Activated CD4-positive, alpha-beta T cell treated with anti-CD3 and anti-CD28 coated beads for 24 hours (primary cell): Measurements from ENCODE around the gene CYB561D1.
A peak's percentile ranks its signal among the peaks of the same experiment; 100 is the strongest.

Experiments
- DNase-seq, 2 donors: peaks; one replicate each; pipeline ENCODE4 v3.0.0-alpha.2; 2020; ENCODE audit warnings: low read depth in 2 of 2

CYB561D1 gene

DNA sequence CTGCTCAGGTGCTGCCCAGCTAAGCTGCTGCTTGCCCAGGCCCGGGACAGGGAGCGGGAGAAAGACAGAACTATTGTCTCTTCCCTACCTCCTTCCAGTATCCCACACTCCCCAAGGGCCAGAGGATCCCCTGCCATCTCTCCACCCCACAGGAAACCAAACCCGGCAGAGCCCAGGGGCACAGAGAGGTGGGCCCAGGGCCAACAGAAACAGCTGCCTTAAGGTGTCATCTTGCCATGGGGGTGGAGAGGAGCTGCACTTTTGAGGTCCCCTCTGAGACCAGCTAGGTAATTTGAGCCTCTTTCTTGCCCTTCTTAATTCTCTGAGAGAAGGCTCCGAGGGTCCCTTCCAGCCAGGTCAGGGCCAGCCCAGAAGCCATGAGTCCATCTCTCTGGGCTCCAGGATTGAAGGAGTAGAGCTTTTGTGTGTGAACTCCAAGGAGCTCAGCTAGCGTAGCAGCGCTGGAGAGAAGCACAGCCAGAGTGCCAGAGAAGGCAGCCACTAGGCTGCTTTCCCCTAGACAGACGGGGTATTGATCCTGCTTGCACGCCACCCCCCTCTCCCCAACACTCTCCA, 36.1 kb downstream of the CYB561D1 start:
- no peak for DNase-seq

DNA sequence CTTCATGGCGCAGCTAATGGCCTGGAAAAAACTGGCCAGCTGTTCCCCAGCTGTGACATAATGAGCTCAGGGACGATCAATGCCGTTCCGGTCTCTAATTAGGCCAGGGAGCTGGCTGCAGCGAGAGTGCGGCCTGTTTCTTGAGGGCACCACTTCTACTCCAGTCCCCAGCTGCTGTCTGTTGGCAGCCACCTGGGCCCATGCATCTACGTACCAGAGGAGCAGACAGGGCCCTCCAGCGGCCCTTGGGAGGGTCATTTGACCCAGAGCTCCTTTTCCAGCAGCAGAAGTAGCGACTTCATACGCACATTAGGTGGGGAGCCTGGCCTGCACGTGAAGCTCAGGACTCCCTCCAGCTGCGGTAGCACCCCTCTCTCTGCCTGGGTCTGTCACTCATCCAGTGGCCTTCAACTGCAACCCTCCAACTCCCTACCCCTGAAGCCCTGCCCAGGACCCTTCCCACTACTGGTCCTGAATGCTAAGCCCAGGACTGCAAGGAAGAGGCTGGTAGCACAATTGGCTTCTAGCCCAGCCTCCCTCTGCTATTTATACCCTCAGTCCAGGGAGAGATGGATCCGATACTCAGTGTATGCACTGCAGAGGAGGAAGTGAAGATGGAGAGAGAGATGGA, 36.7 kb downstream of the CYB561D1 start:
- no peak for DNase-seq

DNA sequence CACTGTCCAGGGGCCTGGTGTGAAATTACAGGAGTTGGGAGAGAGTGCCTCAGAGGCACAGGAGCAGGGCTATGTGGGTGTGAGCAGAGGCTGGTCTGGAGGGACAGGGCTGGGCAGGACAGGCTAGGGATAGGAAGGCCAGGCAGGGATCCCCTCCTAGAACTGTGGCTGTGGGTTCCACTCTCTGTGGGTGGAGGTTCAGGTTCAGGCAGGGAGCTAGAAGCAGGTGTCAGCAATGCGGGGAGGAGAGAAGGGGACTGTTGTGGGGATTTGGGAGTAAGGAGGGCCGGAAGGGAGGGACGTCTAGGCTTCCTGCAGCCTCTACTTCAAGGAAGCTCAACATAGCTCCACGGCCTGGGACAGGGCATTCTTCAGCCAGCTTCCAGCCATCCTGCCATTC, 37.5 kb downstream of the CYB561D1 start:
- no peak for DNase-seq

DNA sequence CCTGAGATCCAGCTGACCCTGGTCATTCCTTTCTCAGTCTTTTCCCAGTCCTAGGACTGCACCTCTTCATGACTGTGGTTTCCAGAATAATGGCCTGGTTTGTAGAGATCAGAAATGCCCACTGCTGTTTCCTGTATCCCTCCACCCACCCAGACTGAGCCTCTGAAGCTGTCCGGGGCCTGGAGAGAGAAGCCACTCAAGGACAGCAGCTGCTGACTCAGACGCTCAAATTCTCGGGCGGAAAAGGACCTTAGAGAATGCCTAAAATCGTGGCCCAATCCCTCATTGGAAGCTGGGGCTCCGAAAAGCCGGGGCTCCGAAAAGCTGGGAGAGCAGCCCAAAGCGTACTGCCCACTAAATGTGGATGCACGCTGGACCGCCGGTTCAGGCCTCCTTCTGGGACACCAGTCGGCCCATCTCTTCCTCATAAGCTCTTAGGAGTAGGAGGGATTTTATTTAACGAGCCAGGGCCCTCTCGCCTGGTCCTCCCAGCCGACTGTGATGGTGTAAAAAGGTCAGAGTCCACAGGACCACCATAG, 38.0 kb downstream of the CYB561D1 start:
- no peak for DNase-seq

DNA sequence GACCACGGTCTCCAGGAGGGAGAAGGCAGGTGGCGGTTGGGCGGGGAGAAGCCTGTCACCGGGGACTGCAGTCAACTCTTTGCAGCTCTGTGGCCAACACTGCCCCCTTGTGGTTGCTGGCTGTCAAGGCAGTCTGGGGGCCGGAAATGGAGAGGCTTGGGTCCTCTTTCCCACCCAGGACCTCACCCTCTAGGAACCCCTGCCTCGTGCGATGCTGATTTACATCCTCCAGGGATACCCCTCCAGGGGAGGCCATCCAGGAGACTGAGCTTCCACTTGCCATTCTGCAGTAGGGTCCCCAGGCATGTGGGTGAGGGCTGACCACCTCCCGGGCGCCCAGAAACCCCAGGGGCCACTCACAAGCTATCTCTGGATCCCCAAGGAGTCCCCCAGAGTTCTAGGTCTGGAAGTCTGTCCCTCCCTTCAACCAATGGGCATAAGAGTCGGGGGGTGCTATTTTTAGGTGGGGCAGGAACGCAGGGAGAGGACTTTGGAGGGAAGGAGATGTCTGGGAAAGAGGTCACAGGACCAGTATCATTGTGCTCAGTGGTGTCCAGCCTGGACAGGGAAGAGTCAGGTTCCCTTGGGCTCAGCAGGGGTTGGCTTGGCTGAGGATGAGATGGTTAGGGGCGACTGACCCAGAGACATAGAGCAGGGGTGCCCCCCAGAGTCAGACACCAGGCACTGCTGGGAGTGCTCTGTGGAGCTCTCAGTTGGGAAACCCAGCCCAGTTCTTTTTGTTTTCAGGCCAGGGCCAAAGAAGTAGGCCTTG, 38.7 kb downstream of the CYB561D1 start:
- peak; percentile 90 to 93 for DNase-seq

DNA sequence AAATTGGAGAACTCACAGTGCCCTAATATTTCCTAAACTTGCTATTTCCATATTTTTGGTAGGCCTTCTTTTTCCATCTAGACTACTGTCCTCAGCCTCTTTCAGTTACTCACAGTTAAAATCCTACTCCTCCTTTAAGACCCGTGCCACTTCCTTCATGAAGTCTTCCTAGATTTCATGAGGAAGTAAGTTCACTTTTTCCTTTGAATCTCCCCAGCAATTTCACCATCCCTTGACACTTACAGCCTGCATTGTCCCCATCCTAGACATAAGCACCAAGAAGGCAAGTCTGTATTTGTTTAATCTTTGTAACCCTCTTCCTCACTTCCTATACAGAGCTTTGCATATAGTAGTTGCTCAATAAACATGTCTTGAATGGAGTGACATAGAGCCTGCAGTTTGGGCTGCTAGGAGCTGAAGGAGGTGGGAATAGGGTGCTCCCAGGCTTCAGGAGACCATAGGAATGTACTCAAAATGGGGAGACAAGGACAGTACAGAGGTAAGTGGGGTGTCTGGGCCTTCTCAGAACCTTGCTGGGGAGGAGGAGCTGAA, 40.5 kb downstream of the CYB561D1 start:
- no peak for DNase-seq

DNA sequence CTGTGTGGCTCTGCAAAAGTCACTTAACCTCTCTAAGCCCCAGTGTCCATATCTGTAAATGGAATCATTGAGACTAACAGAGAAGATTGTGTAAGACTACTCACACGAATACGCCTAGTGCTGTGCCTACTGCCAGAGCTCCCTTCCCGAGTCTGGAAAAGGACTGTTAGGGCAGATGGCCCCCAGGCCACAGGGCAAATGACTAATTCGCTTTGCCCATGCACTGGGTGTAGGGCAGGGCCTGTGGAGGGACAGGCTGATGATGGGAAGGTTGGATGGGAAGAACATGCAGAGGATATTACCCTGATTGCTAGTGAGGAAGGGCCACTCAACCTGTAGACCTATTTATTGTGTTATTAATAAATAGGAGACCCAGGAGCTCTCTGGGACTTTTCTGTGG, 41.6 kb downstream of the CYB561D1 start:
- no peak for DNase-seq

DNA sequence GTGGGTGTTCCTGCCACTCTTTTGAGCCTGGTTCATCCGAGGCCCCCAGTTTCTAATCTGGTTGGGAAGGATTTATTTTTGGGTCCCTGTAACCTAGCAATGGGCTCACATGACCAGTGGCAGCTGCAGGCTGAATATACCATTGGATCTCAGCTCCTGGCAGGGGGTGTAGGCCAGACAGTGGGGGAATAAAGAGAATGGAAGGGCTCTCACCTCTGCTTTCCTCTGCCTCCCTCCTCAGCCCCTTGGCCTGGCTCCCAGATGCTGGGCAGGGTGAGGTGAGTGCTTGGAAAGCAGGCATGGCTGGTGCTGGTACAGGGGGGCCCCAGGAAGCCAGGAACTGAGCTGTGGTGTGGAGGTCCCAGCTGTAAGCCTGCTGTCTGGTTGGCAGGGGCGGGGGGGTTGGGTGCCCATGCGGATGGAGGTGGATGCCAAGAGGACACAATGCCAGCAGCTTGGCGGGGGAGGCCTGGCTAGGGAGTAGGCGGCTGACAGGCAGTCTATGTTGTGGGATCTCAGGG, 42.1 kb downstream of the CYB561D1 start:
- no peak for DNase-seq

DNA sequence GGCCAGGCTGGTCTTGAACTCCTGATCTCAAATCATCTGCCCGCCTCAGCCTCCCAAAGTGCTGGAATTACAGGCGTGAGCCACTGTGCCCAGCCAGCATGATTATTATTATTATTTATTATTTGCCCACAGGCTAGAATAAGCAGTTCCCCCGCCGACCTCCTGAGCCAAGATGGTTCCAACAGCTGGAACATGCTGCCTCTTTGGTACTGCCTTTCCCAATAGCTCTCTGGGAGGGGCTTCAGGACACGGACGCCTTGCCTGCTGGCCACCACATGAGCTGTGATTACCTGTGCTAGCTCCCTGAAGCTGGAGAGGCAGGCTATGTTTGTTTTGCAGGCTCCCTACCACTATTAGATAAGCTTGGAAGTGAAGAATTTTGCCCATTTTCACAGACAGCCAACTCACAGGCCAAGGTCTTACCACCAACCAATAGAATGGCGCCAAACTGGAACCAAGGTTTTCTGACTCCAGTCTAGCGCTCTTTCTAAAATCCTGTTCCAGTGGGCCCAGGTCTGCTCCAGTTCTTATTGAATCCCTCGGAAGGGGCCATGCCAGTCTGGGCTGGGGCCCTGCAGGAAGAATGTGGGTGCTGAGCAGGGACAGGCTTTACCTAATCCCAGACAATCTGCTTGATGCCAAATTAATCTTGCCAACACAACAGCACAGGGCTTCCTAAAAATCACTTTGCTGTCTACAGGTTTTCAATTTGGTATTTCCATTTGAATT, 43.7 kb downstream of the CYB561D1 start:
- no peak for DNase-seq

DNA sequence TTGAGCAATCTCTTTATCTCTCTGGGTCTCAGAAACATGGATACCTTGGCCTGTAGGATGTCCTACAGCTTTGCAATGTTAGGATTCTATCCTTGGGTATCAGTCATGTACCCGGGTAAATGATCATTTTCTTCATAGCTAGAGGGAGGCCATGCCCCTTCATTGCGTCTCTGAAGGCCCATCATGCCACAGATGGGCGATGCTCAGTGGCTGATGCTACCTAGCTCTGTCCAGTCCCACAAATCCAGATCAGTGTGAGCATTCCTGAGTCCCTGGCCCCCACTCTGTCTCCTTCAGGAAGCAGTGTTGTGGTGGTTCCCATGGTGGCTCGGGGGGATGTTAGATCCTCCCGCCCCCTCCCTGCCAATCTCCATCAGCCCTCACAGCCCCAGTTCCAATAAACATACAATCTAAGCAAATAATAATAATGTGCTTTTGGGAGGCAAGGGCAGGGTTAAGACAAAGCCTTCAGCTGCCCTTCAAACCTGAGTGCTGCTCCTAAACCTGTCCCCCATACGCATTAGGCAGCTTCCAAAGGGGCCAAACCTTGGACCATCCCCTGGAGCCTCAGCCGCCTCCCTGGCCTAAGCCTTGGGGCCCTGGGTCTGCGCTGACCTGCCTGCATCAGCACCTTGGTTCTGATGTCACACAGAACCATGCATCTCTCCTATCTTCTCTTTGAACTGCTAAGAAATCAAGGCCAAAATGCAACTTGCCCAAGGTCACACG, 45.1 kb downstream of the CYB561D1 start:
- no peak for DNase-seq

DNA sequence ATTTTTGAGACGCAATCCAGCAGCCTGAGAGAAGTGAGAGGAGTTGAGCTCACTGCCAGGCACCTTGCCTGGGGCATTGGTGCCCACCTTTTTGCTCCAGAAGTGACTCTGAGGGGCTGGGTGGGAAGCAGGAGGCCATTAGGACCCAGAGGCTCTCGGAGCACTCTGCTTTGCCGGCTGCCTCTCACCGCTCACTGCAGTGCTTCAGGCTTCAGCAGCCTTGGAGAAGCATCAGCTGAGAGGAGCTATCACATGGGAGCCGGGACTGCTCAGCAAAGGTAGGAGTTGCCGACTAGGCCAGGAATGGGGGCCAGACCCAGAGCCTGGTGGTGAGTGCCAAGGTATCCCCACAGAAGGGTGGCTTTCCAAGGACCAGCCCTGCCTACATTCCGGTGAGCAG, 45.8 kb downstream of the CYB561D1 start, which contains the start of gene GPR61:
Gene GPR61 (plus strand): TSS at position 197 of the 400 bp plus-strand sequence. CDS start 3,151 bp downstream, outside the sequence.
- DNase-seq = no peak

DNA sequence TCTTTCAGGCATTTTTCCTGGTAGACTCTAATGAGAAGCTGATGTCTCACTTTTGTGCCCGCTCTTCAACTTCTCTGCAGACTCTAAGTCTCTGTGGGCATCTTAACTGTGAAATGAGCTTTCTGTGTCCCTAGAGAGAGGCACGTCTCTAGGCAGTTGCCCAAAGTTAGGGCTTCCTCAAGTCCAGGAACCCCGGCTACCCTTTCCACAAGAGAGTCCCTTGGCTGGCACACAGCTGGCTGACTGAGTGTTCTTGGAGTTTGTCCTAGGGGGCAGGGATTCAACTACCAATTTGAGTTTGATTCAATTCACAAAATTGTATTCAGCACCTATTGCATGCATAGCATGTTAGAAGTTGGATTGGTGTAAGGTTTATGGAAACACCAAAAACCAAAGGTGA, 47.2 kb downstream of the CYB561D1 start:
- DNase-seq = no peak

DNA sequence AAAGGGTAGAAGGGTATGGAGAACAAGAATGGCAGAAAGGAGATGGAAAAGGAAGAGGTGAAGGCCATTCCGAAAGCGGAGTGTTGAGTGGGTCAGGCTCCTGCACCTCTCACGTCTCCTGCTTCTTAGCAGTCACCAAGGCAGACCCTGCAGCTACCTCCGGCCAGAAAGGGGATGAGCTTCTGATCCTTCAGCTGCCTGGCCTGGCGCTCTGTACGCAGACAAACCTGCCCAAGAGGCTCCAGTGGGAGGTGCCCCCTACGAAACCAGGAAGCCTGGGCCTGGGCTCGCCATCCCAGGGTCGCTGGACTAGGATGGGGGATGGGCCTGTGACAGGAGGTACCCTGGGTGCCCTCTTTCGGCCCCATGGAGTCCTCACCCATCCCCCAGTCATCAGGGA, 48.8 kb downstream of the CYB561D1 start:
- DNase-seq = no peak

DNA sequence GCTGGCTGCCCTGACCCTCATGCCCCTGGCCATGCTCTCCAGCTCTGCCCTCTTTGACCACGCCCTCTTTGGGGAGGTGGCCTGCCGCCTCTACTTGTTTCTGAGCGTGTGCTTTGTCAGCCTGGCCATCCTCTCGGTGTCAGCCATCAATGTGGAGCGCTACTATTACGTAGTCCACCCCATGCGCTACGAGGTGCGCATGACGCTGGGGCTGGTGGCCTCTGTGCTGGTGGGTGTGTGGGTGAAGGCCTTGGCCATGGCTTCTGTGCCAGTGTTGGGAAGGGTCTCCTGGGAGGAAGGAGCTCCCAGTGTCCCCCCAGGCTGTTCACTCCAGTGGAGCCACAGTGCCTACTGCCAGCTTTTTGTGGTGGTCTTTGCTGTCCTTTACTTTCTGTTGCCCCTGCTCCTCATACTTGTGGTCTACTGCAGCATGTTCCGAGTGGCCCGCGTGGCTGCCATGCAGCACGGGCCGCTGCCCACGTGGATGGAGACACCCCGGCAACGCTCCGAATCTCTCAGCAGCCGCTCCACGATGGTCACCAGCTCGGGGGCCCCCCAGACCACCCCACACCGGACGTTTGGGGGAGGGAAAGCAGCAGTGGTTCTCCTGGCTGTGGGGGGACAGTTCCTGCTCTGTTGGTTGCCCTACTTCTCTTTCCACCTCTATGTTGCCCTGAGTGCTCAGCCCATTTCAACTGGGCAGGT, 49.5 kb downstream of the CYB561D1 start:
- DNase-seq = no peak

DNA sequence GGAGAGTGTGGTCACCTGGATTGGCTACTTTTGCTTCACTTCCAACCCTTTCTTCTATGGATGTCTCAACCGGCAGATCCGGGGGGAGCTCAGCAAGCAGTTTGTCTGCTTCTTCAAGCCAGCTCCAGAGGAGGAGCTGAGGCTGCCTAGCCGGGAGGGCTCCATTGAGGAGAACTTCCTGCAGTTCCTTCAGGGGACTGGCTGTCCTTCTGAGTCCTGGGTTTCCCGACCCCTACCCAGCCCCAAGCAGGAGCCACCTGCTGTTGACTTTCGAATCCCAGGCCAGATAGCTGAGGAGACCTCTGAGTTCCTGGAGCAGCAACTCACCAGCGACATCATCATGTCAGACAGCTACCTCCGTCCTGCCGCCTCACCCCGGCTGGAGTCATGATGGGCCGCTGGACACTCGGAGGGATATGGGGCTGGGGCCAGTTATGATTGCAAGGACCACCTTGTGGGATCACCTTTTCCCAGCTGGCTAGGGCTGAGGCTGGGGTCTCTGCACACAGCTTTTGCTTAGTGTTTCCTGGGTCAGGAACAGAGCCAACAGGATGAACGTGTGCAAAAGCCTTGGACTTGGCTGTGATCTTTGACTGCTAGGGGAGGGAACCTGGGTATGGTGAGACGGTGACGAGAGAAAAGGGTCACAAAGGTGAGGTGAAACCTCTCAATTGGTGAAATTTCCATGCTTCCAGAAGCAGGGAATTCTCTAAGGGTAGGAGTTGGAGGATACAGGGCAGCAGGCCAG, 50.3 kb downstream of the CYB561D1 start:
- DNase-seq = no peak

DNA sequence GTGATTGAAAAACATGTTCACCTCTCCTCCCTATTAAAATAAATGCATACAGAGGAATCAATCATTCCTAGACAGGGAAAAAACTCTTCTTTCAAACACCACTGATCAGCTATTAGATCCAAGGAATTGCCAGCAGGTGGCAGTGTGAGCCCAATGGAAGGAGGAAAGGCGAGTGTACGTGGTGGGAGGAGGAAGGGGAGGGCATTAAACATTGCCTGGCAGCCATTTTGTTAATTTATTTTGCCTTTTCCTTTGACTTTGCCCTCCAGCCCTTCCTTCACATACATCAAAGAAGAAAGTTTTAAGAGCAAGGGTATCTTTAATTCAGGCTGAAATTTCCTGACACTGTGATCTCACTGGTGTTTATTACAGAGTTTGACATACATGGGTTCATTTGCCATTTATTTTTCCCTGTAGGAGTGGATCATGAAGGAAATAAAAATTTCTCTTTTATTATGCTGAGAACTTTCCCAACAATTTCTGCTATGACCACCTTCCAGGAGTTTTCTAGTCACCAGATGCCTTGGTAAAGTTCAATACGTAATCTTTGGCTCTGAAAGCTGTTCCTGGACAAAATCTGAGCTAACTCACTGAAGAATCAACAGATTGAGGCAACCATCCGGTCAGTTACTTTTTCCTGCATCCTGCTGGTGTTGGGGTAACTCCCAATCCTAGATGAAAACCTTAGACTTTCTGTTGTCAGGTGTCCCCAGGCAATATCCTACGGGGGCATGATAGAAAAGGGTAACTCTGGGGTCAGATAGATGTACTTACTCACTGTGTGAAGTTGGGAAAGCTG, 52.6 kb downstream of the CYB561D1 start:
- DNase-seq = peak; percentile 86 to 91

DNA sequence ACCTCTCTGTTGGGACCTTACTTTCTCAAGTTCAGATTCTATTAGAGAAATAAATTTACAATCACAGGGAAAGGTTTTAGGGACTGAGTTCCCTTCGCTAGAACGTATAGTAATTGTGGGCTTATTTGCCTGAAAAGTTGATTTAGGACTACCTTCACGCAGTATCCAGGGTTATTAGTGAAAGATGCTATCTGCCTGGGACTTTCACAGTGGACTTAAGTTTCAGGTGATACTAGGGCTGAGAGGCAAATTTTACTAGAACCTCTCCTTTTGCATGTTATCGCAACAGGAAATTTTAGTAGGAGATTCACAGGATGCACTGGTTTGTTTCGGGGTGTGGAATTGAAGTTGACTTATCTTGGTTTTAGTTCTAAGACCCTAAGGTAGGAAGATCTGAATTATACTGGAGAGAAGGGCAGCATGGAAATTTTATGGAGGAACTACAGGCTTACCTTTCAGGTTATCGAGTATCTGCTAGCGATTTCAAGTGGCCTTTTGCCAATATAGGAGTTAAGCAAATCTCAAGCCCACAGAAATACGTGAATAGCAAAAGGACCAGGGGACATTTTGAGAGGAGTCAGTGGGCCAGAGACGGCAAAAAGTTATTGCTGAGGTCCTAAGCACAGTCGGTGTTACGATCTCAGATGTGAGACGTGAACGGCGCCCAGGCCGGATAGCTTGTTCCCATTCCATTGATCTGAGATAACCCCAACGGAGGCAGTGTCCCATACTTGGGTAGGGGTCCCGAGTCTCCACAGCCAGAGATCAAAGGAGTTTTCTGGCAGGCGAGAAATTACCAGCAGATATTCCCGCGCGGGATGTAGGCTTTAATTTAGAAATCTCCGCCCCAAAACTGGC, 53.8 kb downstream of the CYB561D1 start:
- no peak for DNase-seq
